Mesenchymal stem cell (in vitro differentiated cells and primary cell): ENCODE results near the gene CHN2.

Experiments
- DNase-seq: peaks from one replicate; pipeline ENCODE4 v3.0.0-alpha.2; 2013
- H2AFZ ChIP-seq: one replicate; pipeline ENCODE4 v1.6.1; 2013; ENCODE audit warnings: low read depth, mild to moderate bottlenecking, control low read depth, inconsistent platforms, low read length, moderate library complexity
- H2AK5ac ChIP-seq: 2 replicates; pipeline ENCODE4 v1.6.1; 2013; ENCODE audit warnings: low read length, moderate library complexity, mild to moderate bottlenecking, inconsistent platforms; ENCODE audit not compliant: severe bottlenecking
- H2BK120ac ChIP-seq: one replicate; pipeline ENCODE4 v1.6.1; 2013; ENCODE audit warnings: low read depth, mild to moderate bottlenecking, inconsistent platforms, low read length, moderate library complexity
- H2BK12ac ChIP-seq, 2 experiments: one replicate each; pipeline ENCODE4 v1.6.1; 2013; ENCODE audit warnings: inconsistent platforms in 2 of 2, low read length in 2 of 2, mild to moderate bottlenecking in 2 of 2, moderate library complexity in 2 of 2, control low read depth in 1 of 2
- H2BK15ac ChIP-seq: one replicate; pipeline ENCODE4 v1.6.1; 2013; ENCODE audit warnings: mild to moderate bottlenecking, low read depth, inconsistent platforms; ENCODE audit not compliant: poor library complexity, severe bottlenecking
- H2BK5ac ChIP-seq: 2 replicates; pipeline ENCODE4 v1.6.1; 2013; ENCODE audit warnings: low read depth, mild to moderate bottlenecking, low read length, control low read depth, inconsistent platforms; ENCODE audit not compliant: poor library complexity, severe bottlenecking
- H3K14ac ChIP-seq, 2 experiments: one replicate each; pipeline ENCODE4 v1.6.1; 2013; ENCODE audit warnings: inconsistent platforms in 2 of 2, low read length in 2 of 2, control low read depth in 1 of 2, mild to moderate bottlenecking in 1 of 2, moderate library complexity in 1 of 2
- H3K18ac ChIP-seq, 2 experiments: one replicate each; pipeline ENCODE4 v1.6.1; 2013; ENCODE audit warnings: inconsistent platforms in 2 of 2, low read length in 2 of 2, control low read depth in 1 of 2, low read depth in 1 of 2, mild to moderate bottlenecking in 1 of 2
- H3K23ac ChIP-seq, 2 experiments: one replicate each; pipeline ENCODE4 v1.6.1; 2013; ENCODE audit warnings: inconsistent platforms in 2 of 2, low read length in 2 of 2, mild to moderate bottlenecking in 2 of 2, moderate library complexity in 2 of 2, control low read depth in 1 of 2
- H3K27ac ChIP-seq: 2 replicates; pipeline ENCODE4 v1.5.1; 2013; ENCODE audit warnings: mild to moderate bottlenecking, moderate library complexity, low read length, control low read depth, inconsistent platforms; ENCODE audit not compliant: poor library complexity, severe bottlenecking
- H3K27me3 ChIP-seq, 2 experiments: 2 replicates each; pipeline versions ENCODE4 v1.6.1 to v1.7.0; 2013; ENCODE audit warnings: low read length in 2 of 2, mild to moderate bottlenecking in 2 of 2, moderate library complexity in 2 of 2, control low read depth in 1 of 2, inconsistent platforms in 1 of 2; ENCODE audit not compliant: control insufficient read depth in 1 of 2, insufficient read depth in 1 of 2
- H3K36me3 ChIP-seq, 2 experiments: 2 replicates each; pipeline versions ENCODE4 v1.6.1 to v1.7.0; 2013; ENCODE audit warnings: low read length in 2 of 2, control low read depth in 1 of 2, inconsistent platforms in 1 of 2, low read depth in 1 of 2, mild to moderate bottlenecking in 1 of 2; ENCODE audit not compliant: insufficient read depth in 2 of 2, control insufficient read depth in 1 of 2
- H3K4ac ChIP-seq, 2 experiments: one replicate each; pipeline ENCODE4 v1.6.1; 2013; ENCODE audit warnings: inconsistent platforms in 2 of 2, low read length in 2 of 2, mild to moderate bottlenecking in 2 of 2, moderate library complexity in 2 of 2, control low read depth in 1 of 2, low read depth in 1 of 2
- H3K4me1 ChIP-seq: 2 replicates; pipeline ENCODE4 v1.6.1; 2013; ENCODE audit warnings: low read depth, low read length, control low read depth; ENCODE audit not compliant: control insufficient read depth, insufficient read depth
- H3K4me2 ChIP-seq: 2 replicates; pipeline ENCODE4 v1.6.1; 2013; ENCODE audit warnings: low read length, mild to moderate bottlenecking, inconsistent platforms; ENCODE audit not compliant: poor library complexity, severe bottlenecking
- H3K4me3 ChIP-seq, 2 experiments: 2 replicates each; pipeline versions ENCODE4 v1.5.1 to v1.7.0; 2013; ENCODE audit warnings: low read length in 2 of 2, mild to moderate bottlenecking in 2 of 2, control low read depth in 1 of 2, low read depth in 1 of 2; ENCODE audit not compliant: insufficient read depth in 1 of 2
- H3K79me1 ChIP-seq: replicated peaks from 2 replicates; pipeline ENCODE4 v1.6.1; 2013; ENCODE audit warnings: mild to moderate bottlenecking, control low read depth, low read length, inconsistent platforms; ENCODE audit not compliant: poor library complexity, severe bottlenecking
- H3K9ac ChIP-seq: 2 replicates; pipeline ENCODE4 v1.7.0; 2013; ENCODE audit warnings: mild to moderate bottlenecking, low read length, moderate library complexity
- H3K9me3 ChIP-seq: 2 replicates; pipeline ENCODE4 v1.7.0; 2013; ENCODE audit warnings: mild to moderate bottlenecking, low read length; ENCODE audit not compliant: control insufficient read depth
- H4K8ac ChIP-seq: one replicate; pipeline ENCODE4 v1.6.1; 2013; ENCODE audit warnings: inconsistent platforms, mild to moderate bottlenecking, low read length, moderate library complexity
- H4K91ac ChIP-seq: one replicate; pipeline ENCODE4 v1.6.1; 2013; ENCODE audit warnings: mild to moderate bottlenecking, low read length, inconsistent platforms
- WGBS: methylation state at CpG from one replicate; pipeline ENCODE4 v1.1.7; 2013; ENCODE audit warnings: mixed read lengths; 5-methylcytosine and 5-hydroxymethylcytosine counted together

CHN2 gene

GRCh38 chr7:29276199-29276598, 81.6 kb downstream of the CHN2 start:
- Histone ChIP-seq H3K23ac (no peak overlapping the region), H3K9ac (no peak overlapping the region), H3K36me3 (no peaks in the 10 kb centered on the region), H4K8ac (no peak overlapping the region), H3K9me3 (no peaks in the 10 kb centered on the region), H3K4me3 (no peak overlapping the region), H2BK5ac (no peak overlapping the region), H3K27me3 (peaks cover 19 to 68% of the 10 kb centered on the region in 2 experiments), H3K4me2 (no peak overlapping the region), H2BK15ac (no peak overlapping the region), H2AFZ (no peak overlapping the region), H3K14ac (no peak overlapping the region), H2AK5ac (no peak overlapping the region), H3K79me1 (no peaks in the 10 kb centered on the region), H3K4me1 (no peaks in the 10 kb centered on the region), H3K27ac (no peak overlapping the region), H2BK12ac (no peak overlapping the region), H4K91ac (no peak overlapping the region), H2BK120ac (no peak overlapping the region), H3K4ac (no peak overlapping the region), H3K18ac (no peak overlapping the region)
- no peak for DNase-seq
- 42% methylated on average over 2 of the region's 2 CpGs for WGBS

GRCh38 chr7:29276806-29277205, 82.2 kb downstream of the CHN2 start:
- Histone ChIP-seq H4K91ac (no peak overlapping the region), H3K27me3 (peaks cover 19 to 68% of the 10 kb centered on the region in 2 experiments), H2AK5ac (no peak overlapping the region), H3K4ac (no peak overlapping the region), H3K79me1 (no peaks in the 10 kb centered on the region), H3K23ac (no peak overlapping the region), H2BK12ac (no peak overlapping the region), H3K4me1 (no peaks in the 10 kb centered on the region), H3K4me3 (no peak overlapping the region), H2BK5ac (no peak overlapping the region), H3K18ac (no peak overlapping the region), H2BK120ac (no peak overlapping the region), H4K8ac (no peak overlapping the region), H3K14ac (no peak overlapping the region), H3K9me3 (no peaks in the 10 kb centered on the region), H2AFZ (no peak overlapping the region), H3K4me2 (no peak overlapping the region), H3K27ac (no peak overlapping the region), H3K9ac (no peak overlapping the region), H3K36me3 (no peaks in the 10 kb centered on the region), H2BK15ac (no peak overlapping the region)
- WGBS = 84% methylated on average over 4 of the region's 4 CpGs
- DNase-seq = no peak

- H3K9ac ChIP-seq = no peak overlapping the region
- no peak overlapping the region for H4K8ac ChIP-seq
- no peak overlapping the region for H3K14ac ChIP-seq
- H3K18ac ChIP-seq = no peak overlapping the region
- WGBS = 92% methylated on average over 5 of the region's 6 CpGs
- peaks cover 19 to 67% of the 10 kb centered on the region in 2 experiments for H3K27me3 ChIP-seq
- no peak overlapping the region for H4K91ac ChIP-seq
- DNase-seq = no peak
- H3K9me3 ChIP-seq = no peaks in the 10 kb centered on the region
- H2BK12ac ChIP-seq = no peak overlapping the region
- H3K4me1 ChIP-seq = no peaks in the 10 kb centered on the region
- no peak overlapping the region for H3K4me2 ChIP-seq
- no peak overlapping the region for H3K23ac ChIP-seq
- H3K4me3 ChIP-seq = no peak overlapping the region
- H2BK5ac ChIP-seq = no peak overlapping the region
- H2BK120ac ChIP-seq = no peak overlapping the region
- H3K27ac ChIP-seq = no peak overlapping the region
- no peaks in the 10 kb centered on the region for H3K36me3 ChIP-seq
- no peak overlapping the region for H2BK15ac ChIP-seq
- no peak overlapping the region for H2AK5ac ChIP-seq
- no peak overlapping the region for H3K4ac ChIP-seq
- no peak overlapping the region for H2AFZ ChIP-seq
- no peaks in the 10 kb centered on the region for H3K79me1 ChIP-seq
Measured at GRCh38 chr7:29277436-29278215, 83.1 kb downstream of the CHN2 start.

GRCh38 chr7:29278337-29279069, 83.9 kb downstream of the CHN2 start:
- 88% methylated on average over 9 of the region's 9 CpGs for WGBS
- no peak for DNase-seq
- Histone ChIP-seq H3K79me1 (no peaks in the 10 kb centered on the region), H3K4me2 (no peak overlapping the region), H2AK5ac (no peak overlapping the region), H2AFZ (no peak overlapping the region), H3K4ac (no peak overlapping the region), H2BK120ac (no peak overlapping the region), H3K4me1 (no peaks in the 10 kb centered on the region), H3K27me3 (peaks cover 19 to 73% of the 10 kb centered on the region in 2 experiments), H3K4me3 (no peak overlapping the region), H3K18ac (no peak overlapping the region), H2BK15ac (no peak overlapping the region), H3K27ac (no peak overlapping the region), H4K8ac (no peak overlapping the region), H4K91ac (no peak overlapping the region), H3K9ac (no peak overlapping the region), H3K23ac (no peak overlapping the region), H3K14ac (no peak overlapping the region), H2BK12ac (no peak overlapping the region), H3K9me3 (no peaks in the 10 kb centered on the region), H2BK5ac (no peak overlapping the region), H3K36me3 (no peaks in the 10 kb centered on the region)
